T follicular helper cell (primary cell): Measurements from ENCODE around the gene PAPSS1.
A peak's percentile ranks its signal among the peaks of the same experiment; 100 is the strongest.
"Not testable (repeated sequence)": the region's sequence is repeated elsewhere in the genome, so short reads cannot be mapped to it uniquely, and the experiment has no call there.

Experiments
- DNase-seq: peaks from one replicate; pipeline ENCODE4 v3.0.0-alpha.2; 2020; ENCODE audit warnings: low read depth

Gene PAPSS1

DNA sequence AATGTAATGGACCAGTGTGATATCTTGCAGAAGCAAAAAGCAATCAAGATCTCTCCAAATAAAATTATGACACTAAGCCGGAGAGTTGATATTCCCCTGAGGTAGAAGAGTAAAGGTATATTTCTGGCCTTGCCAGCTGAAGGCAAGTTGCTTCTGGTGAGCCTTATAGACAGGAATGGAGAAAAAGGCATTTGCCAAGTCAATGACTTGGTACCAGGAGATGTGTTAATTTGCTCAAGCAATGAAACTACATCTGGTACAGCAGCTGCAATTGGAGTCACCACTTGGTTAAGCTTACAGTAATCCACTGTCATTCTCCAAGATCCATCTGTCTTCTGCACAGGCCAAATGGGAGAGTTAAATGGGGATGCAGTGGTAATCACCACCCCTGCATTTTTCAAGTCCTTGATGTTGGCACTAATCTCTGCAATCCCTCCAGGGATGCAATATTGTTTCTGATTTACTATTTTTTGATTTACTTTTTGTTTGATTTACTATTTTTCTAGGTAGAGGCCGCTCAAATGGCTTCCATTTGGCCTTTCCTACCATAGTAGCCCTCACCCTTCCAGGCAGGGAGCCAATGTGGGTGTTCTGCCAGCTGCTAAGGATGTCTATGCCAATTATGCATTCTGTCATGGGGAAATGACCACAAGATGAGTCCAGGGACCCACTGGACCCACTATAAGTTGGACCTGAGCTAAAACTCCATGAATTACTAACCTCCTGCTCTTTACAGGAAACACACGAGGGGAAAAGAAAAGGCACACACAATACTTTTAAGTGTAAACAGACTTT is 6.3 kb upstream of the PAPSS1 start:
- not testable (repeated sequence) for DNase-seq

DNA sequence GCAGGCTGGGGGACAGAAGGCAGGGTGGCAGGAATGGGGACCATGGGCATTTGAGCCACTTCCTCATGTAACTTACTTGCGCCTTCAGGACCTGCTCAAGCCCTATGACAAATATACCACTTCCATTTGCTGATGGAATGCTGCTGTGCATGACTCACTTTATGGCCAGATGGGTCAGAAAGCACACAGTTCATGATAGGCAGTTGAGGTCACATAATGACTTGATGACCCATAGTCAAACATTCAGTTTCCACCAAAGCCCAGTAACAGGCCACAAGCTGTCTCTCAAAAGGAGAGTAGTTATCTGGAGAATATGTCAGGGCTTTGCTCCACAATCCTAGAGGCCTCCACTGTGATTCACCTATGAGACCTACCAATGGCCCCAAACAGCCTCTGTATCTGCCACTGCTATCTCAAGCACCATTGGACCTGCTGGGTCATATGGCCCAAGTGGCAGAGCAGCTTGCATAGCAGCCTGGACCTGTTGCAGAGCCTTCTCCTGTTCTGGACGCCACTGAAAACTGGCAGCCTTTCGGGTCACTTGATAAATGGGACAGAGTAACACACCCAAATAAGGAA is 5.3 kb upstream of the PAPSS1 start:
- DNase-seq, result no peak

DNA sequence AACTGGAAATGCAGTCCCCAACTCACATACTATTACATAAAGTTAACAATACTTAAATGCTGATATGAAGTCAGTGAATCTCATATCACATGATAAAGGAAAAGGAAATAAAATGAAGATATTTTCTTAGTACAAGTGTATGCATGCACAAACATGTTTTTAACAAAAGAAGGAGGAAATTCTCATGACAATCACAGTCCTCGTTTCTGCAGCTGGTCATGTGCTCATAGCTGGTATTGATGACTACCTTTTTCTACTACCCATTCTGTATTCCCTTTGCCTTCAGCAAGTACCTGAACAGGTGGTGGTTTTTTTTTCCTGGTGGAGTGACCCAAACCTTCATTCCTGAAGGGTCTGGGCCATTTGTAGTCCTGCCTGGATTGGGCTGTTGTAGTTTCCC is 3.3 kb upstream of the PAPSS1 start:
- DNase-seq, result not testable (repeated sequence)

DNA sequence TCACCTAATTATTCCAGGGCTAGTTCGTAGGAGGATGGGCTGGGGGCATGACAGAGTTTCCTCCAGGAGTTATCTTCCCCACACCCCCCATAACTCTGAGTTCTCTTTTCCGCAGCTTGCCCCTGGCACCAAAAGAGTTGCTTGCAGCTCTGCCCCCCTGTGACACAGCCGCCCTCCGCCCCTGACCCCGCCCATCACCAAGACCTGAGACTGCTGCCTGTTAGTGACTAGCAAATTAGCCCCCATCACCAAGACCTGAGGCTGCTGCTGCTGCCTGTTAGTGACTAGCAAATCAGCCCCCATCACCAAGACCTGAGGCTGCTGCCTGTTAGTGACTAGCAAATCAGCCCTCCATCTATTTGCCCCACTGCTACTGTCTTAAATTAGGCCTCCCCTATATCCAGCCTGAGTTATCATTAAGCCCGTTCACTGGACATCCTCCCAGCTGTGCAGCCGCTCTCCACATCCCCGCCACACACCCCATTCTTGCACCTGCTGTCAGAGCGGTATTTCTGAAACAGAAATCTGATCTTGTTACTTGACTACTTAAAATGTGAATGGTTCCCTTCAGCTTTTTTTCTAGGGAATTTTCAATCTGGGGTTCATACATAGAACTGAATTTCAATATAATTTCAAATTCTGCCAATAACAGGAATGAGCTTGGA is 1.5 kb upstream of the PAPSS1 start:
- peak; percentile 26 for DNase-seq

DNA sequence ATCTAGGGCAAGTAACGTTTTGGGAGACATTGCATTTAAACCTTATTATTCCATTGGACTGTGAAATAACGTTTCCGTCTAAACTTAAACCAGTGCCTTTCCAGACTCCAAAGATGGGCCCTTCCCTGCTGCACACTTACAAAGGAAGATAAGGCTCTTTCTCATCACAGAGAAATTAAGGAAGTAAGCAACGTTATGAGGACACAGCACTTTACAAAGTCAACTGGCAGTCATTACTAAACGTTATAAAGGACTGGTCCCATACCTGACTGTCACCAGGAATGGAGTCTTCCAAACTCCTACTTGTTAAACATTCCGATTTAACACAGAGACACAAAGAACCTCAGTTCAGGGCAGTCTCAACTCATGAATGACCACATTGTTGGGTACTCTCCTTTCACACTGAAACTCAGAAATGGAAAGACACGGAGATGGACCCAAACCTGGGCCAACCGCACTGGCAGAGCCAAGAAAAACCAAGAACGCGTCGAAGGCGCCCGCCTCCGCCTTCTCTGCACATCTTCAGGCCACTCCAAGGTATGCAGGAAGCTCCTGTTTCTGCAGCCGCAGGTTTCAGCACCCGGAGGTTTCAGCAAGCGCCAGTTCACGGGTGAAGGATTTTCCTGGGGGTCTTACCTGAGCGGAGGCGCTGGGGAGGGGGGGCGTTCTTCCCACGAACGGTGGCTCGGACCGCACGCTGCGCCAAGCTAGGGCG is 670 bp downstream of the PAPSS1 start:
- no peak for DNase-seq

DNA sequence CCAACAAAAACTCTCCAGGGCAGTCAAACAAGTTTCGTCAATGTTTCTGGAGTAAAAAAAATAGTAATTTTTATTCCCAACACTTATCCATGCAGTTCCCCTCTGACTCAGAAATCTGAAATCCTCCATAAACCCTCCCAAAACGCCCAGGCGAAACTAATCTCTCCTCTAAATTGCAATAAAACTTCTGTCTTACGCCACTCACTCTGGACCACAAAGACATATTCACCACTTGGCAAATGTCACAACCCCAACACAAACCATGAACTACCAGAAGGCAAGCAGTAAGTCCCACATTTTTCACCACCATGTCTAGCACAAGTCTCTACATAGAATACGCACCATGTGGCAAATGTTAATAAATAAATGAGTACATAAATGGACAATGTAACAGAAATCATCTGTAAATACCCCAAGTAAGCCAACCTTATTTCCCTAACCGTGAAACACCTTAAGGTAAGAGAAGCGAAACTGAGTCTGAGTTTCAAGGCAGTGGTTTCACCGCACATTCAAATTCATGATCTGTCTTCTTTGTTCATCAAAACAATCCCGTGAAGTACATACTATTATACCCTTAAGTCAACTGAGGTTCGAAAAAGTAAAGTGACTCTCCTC is 1.6 kb downstream of the PAPSS1 start:
- DNase-seq, result no peak

DNA sequence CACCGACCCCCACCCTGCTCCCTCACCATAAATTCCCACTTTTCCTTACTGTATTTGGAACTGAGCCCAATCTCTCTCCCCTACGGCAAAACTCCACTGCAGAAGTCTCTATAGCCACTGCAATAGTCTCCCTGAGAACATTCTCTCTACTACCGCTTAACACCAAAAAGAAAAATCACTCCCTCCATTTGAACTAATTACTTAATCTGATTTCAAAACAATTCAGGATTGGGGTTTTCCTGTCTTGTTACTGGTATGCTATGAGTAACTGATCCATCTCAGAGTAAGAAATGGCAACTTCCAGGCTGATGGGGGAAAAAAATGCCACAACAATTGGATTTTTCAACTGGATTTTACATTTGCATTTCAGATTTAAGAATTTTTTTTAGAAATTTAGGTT is 5.8 kb downstream of the PAPSS1 start:
- no peak for DNase-seq

DNA sequence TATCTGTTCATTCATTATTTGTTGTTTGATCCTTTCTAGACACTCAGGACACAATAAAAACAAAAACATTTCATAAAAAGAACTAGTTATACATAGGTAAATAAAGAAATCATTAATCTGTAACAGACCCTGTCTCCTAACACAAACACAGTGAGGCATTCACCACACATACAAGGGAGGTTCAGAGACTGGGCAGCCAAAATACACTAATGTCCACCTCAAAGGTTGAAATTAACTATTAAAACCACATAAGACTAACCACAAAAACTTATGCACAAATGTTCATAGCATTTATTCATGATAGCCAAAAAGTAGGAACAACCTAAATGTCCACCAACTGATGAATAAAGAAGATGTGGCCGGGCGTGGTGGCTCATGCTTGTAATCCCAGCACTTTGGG is 7.8 kb downstream of the PAPSS1 start:
- no peak for DNase-seq

DNA sequence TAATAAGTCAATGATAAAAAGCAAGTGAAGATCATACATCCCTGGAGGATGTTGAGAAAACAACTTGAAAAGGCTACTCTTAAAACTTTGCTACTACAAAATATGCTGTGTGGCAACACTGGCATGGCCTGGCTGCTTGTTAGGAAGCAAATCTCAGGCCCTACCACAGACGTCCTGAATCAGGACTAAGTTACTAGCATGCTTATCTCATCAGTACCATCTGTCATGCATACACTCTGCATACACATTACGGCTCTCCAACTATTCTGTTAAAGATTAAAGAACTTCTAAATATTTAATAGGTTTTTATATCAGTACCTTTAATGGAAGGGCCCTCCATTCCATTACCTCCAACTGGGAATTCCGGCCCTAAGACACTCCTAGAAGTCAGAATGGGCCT is 8.2 kb downstream of the PAPSS1 start:
- DNase-seq, result no peak

DNA sequence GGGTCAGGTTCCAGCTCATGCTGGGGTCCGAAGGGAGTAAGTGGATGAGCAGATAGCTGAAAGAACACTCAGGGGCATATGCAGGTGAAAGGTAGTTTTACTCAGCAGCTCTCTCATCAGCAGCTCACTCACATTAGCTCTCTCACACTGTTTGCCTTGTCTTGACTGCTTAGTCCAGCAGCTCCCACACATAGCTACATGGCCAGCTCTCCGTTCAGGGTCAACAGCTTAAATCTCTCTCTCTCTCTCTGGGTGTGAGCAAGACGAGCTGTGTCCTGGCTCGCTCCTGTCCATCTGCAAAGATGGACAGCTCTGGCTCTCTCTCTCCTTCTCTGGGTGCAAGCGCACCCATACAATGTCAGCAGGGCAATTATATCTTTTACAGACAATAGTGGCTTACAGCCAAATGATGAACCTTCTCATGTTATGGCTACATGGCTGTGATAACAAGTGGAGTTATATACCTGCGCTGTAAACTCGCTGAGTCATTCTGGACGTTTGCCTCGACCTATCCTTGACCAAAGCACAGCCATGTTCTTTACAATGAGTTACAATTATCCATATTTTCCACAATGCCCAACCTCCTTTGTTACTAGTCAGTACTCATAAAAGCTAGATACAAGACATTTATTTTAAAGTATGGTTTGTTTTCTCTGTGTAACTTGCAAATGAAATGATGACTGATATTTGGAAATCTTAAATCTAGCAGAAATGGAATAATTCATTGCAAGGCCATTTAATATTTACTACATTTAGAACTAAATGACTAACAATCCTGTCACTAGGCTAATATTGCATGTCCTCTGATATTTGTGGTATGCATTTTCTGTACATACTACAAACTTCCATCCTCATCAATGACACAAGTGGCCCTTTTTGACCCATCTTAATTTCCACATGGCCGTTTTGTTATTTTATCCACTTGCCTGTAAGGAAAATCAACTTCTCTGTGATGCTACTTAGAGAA is 9.3 kb downstream of the PAPSS1 start:
- no peak for DNase-seq

DNA sequence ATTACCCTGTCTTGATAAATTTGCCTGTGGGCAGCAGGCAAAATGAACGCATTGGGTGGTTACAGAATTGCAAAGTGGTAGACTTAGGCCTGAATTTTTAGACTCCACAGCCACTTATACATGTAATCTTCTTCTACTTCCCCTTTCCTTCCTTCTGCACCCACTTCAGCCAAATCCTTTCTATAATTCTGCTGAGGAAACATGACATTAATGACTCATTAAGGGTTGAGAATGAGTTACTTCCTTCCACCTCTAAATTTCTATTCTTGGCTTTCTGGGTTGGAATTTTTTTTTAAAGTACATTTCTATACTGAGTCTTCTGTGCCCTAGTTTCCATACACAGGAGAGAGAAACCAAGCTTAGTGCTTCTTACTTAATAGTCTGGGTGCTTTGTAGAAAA is 10.1 kb downstream of the PAPSS1 start:
- DNase-seq, result no peak

DNA sequence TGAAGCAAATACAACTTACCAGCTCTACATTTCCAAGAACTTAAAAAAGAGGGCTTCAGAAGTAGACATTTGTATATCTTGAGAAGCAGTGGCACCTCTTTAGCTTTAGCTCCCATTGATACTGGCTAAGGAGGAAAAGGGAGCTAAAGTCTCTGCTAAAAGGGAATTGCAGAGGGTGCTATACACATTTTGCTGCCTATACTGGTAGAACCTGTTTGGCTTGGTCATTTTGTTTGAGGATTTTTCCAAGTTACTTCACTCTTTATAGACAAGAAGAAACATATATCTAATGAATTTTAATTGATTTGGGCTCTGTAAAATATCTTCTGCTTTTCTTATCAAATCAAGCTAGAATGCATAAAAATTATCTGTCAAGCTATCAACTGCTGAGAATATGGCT is 11.8 kb downstream of the PAPSS1 start:
- DNase-seq, result no peak

DNA sequence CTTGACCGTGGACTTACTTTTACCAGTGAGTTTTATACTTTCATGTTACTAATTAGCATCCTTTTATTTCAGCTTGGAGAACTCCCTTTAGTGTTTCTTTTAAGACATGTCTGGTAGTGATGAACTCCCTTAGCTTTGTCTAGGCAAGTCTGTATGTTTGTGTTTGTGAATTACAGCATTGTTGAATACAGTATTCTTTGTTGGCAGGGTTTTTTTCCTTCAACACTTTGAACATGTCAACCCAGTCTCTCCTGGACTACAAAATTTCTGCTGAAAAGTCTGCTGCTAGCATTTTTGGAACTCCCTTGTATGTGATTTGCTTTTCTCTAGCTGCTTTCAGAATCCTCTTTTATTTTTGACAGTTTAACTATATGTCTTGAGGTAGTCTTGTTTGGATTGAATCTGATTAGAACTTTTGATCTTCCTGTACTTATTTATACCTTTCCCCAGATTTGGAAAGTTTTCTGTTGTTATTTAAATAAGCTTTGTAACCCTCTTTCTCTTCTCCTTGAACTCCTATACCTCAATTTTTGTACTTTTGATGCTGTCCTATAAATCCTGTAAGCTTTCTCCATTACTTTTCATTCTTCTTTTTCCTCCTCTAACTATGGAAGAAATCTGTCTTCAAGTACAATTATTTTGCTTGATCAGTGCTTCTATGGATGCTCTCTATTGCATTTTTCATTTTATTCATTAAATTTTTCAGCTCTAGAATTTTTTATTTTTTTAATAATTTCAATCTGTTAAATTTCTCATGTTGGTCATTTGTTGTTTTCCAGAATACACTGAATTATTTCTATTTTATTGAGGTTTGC is 14.1 kb downstream of the PAPSS1 start:
- no peak for DNase-seq

DNA sequence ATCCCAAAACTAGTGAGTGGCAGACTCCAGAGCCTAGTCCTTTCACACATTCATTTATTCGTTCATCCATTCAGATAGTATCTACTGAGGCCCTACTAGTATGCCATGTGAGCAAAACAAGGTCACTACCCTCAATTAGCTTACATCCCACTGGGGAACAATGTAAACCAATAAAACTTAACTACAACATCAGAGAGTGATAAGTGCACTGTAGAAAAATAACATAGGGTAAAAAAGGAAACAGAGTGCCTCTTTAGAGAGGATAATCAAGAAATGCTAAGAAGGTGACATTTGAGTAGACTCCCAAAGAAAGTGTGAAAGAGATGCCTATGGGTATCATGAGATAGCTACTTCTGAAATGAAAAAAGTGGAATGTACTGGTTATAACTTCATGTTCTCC is 18.5 kb downstream of the PAPSS1 start:
- no peak for DNase-seq

DNA sequence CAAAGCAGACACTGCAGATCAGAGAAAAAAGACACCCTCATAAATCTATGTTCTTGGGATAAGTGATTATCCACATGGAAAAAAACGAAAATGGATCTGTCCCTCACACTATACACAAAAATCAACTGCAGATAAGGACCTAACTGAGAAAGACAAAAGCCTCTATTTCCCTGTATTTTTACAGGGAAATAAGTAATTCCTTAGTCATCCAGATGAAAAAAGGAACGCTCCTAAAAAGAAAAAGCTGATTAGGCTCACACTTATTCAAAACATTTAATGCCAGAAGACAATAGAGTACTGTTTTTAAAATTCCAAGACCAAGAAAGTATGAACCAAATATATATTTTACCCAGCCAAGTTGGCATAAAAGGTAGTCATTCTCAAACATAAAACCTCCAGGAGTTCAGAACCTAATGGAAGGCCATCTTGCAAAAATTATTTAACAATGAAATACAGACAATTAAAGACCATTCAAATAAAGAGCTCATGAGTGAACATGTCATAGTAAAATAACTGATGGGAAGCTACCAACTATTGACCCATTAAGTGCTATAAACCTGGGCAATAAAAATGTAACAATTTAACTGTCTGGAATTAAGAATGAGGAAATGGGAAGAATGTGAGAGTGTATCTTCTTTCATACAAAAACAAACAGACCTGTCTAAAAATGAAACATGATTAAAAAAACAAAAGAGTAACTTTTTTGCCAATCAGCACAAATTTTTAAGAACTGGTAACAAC is 20.4 kb downstream of the PAPSS1 start:
- no peak for DNase-seq

DNA sequence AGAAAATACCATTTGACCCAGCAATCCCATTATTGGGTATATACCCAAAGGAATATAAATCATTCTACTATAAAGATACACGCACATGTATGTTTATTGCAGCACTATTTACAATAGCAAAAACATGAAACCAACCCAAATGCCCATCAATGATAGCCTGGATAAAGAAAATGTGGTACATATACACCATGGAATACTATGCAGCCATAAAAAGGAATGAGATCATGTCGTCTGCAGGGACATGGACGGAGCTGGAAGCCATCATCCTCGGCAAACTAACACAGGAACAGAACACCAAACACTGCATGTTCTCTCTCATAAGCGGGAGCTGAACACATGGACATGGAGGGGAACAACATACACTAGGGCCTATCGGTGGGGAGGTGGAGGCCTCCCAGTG is 23.8 kb downstream of the PAPSS1 start:
- DNase-seq, result not testable (repeated sequence)

DNA sequence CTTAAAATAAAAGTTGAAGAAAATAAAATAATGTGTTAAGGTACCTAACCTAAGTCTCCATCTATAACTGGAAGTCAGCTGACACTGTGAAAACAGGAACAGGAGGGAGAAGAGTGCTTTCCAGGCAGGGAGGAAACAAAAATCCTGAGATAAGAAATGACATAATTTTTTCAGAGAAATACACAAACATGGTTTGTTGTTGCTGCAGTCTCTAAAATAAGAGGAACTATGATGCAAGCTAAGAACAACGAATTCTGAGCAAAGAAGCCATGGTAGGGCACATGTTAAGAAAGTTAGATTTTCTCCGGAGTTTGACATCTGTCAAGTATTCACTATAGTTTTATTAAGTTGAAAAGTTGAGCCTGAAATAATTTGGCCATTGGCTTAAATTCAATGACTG is 26.9 kb downstream of the PAPSS1 start:
- DNase-seq, result no peak

DNA sequence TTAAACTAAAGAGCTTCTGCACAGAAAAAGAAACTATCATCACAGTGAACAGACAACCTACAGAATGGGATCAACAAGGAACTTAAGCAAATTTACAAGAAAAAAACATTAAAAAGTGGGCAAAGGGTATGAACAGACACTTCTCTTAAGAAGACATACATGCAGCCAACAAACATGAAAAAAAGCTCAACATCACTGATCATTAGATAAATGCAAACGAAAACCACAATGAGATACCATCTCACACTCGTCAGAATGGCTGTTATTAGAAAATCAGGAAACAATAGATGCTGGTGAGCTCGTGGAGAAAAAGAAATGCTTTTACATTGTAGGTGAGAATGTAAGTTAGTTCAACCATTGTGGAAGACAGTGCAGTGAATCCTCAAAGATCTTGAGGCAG is 27.8 kb downstream of the PAPSS1 start:
- DNase-seq, result no peak

DNA sequence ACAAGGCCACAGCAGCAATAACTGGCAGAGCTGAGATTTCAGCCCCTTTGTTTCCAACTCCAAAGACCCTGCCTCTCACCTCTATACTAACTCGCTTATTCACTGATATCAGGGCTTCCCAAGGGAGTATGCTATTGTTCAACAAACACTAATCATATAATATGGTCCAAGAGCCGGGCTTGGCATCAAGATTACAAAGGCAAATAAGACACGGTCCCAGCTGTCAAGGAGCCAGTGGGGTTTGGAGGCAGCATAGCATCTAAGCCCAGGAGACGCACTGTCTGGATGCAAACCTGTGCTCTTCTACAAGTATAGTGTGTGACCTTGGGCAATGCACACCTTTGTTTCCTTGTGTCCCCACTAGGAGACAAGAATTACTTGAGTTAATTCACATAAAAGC is 28.7 kb downstream of the PAPSS1 start:
- no peak for DNase-seq
